Stomach (tissue), 4 donors: ENCODE results near the gene SYNJ1.

ENCODE experiments used
- POLR2A ChIP-seq, 4 donors: fragments of 450-650 bp; IDR thresholded peaks; one replicate each; pipeline ENCODE4 v1.6.1; 2016; ENCODE audit warnings: antibody characterized with exemption in 4 of 4, control low read depth in 2 of 4, mild to moderate bottlenecking in 1 of 4, moderate library complexity in 1 of 4
- TF ChIP-seq, protein P1 (sequence below), 7 experiments: fragments of 450-650 bp in 4 of 7; fragments of 200-600 bp in 3 of 7; sonication (generic) in 3 of 7; IDR thresholded peaks; one replicate each; pipeline ENCODE4 v1.5.1; 2016 to 2019; ENCODE audit warnings: antibody characterized with exemption in 7 of 7, control low read depth in 2 of 7, mild to moderate bottlenecking in 1 of 7

DNA sequence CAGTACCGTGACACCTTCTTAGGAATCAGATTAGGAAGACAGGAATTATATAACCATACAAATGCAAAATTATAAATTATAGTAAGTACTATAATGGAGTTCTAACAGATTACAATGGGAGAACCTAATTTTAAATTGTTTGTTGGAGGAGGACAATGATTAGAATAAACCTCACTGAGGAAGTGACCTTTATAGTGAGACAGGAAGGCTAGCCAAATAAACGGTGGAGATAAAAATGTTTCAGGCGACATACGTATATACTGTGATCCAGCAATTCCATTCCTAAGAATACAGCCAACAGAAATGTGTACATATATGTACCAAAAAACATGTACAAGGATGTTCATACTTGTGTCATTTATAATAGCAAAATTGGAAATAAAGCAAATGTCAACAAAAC is 15.2 kb downstream of the SYNJ1 start:
- no peak for TF ChIP-seq POLR2A (IDR thresholded peaks at IDR 0.05)
- TF ChIP-seq, protein P1, sequence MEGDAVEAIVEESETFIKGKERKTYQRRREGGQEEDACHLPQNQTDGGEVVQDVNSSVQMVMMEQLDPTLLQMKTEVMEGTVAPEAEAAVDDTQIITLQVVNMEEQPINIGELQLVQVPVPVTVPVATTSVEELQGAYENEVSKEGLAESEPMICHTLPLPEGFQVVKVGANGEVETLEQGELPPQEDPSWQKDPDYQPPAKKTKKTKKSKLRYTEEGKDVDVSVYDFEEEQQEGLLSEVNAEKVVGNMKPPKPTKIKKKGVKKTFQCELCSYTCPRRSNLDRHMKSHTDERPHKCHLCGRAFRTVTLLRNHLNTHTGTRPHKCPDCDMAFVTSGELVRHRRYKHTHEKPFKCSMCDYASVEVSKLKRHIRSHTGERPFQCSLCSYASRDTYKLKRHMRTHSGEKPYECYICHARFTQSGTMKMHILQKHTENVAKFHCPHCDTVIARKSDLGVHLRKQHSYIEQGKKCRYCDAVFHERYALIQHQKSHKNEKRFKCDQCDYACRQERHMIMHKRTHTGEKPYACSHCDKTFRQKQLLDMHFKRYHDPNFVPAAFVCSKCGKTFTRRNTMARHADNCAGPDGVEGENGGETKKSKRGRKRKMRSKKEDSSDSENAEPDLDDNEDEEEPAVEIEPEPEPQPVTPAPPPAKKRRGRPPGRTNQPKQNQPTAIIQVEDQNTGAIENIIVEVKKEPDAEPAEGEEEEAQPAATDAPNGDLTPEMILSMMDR (IDR thresholded peaks at IDR 0.05) = no peak
